ENCODE measurements around the gene NKD1. TPM values are rescaled to one million over a fixed set of nuclear protein-coding genes. Genes with fewer than 3 reads are reported as not detected.
A peak's percentile ranks its signal among the peaks of the same experiment; 100 is the strongest.

NKD1 gene
- total RNA-seq, 1 donor from 2014 or later, result 43.2 TPM

GRCh38 chr16:50696575-50697420 is 148.6 kb downstream of the NKD1 start:
- Mint-ChIP-seq H3K9me3 (no peaks in the 10 kb centered on the region), H3K36me3 (no peaks in the 10 kb centered on the region), H3K27me3 (peaks cover 34% of the 10 kb centered on the region), H3K4me3 (no peak overlapping the region), H3K4me1 (ENCODE audit: unreplicated experiment) (peaks cover 20% of the 10 kb centered on the region), H3K27ac (no peak overlapping the region)
- DNase-seq (ENCODE audit: extremely low spot score, unreplicated experiment), result no peak
- no peak for TF ChIP-seq CTCF (conservative IDR thresholded peaks at IDR 0.05)

DNA sequence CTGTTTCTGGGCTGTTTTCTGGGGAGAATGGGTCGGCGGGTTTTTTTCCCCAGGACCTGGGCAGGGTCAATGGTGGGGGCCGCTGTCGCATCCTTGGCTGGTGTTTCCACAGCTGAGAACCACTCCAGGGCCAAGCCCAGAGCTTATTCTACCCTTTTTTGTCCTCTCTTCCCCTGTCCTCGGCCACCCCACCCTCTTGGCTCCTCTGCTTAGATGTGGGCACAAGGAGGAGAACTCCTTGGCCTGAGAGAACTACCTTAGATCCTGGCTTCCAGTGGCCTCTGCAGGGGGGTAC is 149.2 kb downstream of the NKD1 start:
- Mint-ChIP-seq H3K4me1 (ENCODE audit: unreplicated experiment) (peaks cover 20% of the 10 kb centered on the region), H3K4me3 (no peak overlapping the region), H3K36me3 (no peaks in the 10 kb centered on the region), H3K27me3 (peaks cover 30% of the 10 kb centered on the region), H3K27ac (no peak overlapping the region), H3K9me3 (no peaks in the 10 kb centered on the region)
- no peak for DNase-seq (ENCODE audit: extremely low spot score, unreplicated experiment)
- TF ChIP-seq CTCF (conservative IDR thresholded peaks at IDR 0.05), result no peak

DNA sequence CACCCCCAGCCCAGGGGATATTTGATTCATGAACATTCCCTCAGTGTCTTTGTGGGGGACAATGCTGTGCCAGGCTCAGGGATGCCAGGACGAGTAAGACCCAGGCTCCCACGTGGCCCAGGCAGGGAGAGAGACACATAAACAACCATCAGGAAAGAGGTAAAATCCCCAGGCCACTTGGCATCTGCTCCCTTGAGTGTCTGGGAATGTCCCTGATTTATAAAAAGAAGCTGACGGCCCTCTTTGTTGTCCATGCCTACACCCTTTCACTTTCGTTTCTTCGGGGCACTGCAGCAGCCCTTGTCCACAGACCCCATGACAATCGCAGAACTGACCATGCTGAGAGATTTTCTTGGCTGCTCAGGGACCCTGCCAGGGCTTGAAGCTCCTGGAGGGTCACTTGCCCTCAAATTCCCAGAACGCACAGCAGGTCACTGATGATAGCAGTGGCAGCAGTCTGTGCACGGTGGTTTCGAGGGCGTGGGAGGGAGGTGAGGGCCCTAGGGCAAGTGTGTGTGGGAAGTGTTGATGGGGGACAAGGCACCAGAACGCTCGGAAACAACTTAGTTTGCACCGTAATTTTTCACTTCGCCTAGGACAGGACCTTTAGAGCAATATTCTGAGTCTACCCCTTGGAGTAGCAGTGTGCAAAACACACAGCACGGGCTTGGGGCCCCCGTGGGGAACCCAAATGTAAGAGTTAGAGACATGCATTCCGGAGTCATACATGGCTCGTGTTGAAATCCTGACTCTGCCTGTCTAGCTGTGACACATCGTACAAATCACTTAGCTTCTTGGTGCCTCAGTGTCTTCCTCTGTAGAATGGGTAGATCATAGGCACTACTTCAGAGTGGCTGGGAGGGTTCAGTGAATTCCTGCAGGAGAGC is 149.9 kb downstream of the NKD1 start:
- H3K36me3 Mint-ChIP-seq, result no peaks in the 10 kb centered on the region
- TF ChIP-seq CTCF (conservative IDR thresholded peaks at IDR 0.05), result no peak
- H3K27ac Mint-ChIP-seq, result no peak overlapping the region
- no peaks in the 10 kb centered on the region for H3K9me3 Mint-ChIP-seq
- no peak for DNase-seq (ENCODE audit: extremely low spot score, unreplicated experiment)
- H3K27me3 Mint-ChIP-seq, result peaks cover 23% of the 10 kb centered on the region
- peaks cover 20% of the 10 kb centered on the region for H3K4me1 Mint-ChIP-seq (ENCODE audit: unreplicated experiment)
- H3K4me3 Mint-ChIP-seq, result peak overlapping the region; percentile 41

Other genes starting within 250 kb of the NKD1 start
- 88.6 and 98.2 TPM in 2 replicates for gene BRD7, start 179.4 kb upstream of the NKD1 start, total RNA-seq (ENCODE audit: low replicate concordance)
- gene SNX20, start 132.9 kb downstream of the NKD1 start, total RNA-seq (ENCODE audit: low replicate concordance), result not detected in 2 replicates
- gene NOD2, start 145.2 kb downstream of the NKD1 start, total RNA-seq (ENCODE audit: low replicate concordance), result 0.12 and 0.31 TPM in 2 replicates
- 21.8 and 24.9 TPM in 2 replicates for gene CYLD, start 193.7 kb downstream of the NKD1 start, total RNA-seq (ENCODE audit: low replicate concordance)

All from type B pancreatic cell (in vitro differentiated cells).